DOHH2 (cell line): ENCODE data around the gene FAM81A.

Source experiments
- CTCF ChIP-seq: fragments of 200-600 bp; sonication (generic); IDR thresholded peaks from one replicate; pipeline ENCODE4 v1.5.1; 2014; ENCODE audit warnings: antibody characterized with exemption, mild to moderate bottlenecking, low read depth, low read length; ENCODE audit not compliant: poor library complexity, severe bottlenecking
- EZH2phosphoT487 ChIP-seq: fragments of 200-600 bp; sonication (generic); IDR thresholded peaks from 2 replicates; pipeline ENCODE4 v1.6.1; 2017; ENCODE audit warnings: borderline replicate concordance, mild to moderate bottlenecking, antibody characterized with exemption, low read length, moderate library complexity, mixed read lengths

GRCh38 chr15:59399465-59400102, 38.4 kb upstream of the FAM81A start:
- TF ChIP-seq CTCF (no peak), EZH2phosphoT487 (no peak)
